Upper lobe of right lung (tissue), 1 donor: ENCODE results near the gene LAYN. TPM values are rescaled to one million over a fixed set of nuclear protein-coding genes. Genes with fewer than 3 reads are reported as not detected.

ENCODE experiments used
- ATAC-seq: fragments of 200-7000 bp; cut with Tn5 transposase; one replicate; pipeline ENCODE4 v1.9.1; 2020; ENCODE audit warnings: mild to moderate bottlenecking, moderate library complexity
- DNase-seq: peaks from one replicate; pipeline ENCODE4 v3.0.0-alpha.2; 2020
- H3K27ac ChIP-seq: fragments of 200-600 bp; one replicate; pipeline ENCODE4 v1.8.0; 2022
- H3K27me3 ChIP-seq: fragments of 200-600 bp; one replicate; pipeline ENCODE4 v1.8.0; 2022; ENCODE audit warnings: mild to moderate bottlenecking
- H3K36me3 ChIP-seq: fragments of 200-600 bp; one replicate; pipeline ENCODE4 v1.8.0; 2022
- H3K4me1 ChIP-seq: fragments of 200-600 bp; one replicate; pipeline ENCODE4 v1.8.0; 2022
- H3K4me3 ChIP-seq: fragments of 200-600 bp; one replicate; pipeline ENCODE4 v1.8.0; 2022; ENCODE audit warnings: mild to moderate bottlenecking
- H3K9me3 ChIP-seq: fragments of 200-600 bp; one replicate; pipeline ENCODE4 v1.8.0; 2022
- CTCF ChIP-seq: fragments of 200-600 bp; IDR thresholded peaks from one replicate; pipeline ENCODE4 v1.8.0; 2022; ENCODE audit warnings: antibody characterized with exemption
- intact Hi-C: fragments of 100-400 bp; cut with DNase I; formaldehyde crosslinking; loops from one replicate; pipeline ENCODE4 v1.11.0; 2022
- total RNA-seq: library from RNA; stranded (reverse); fragmentation: NEBNext Ultra II Directional; extraction: Animal tissue kit (Norgen Biotek cat#: 25700); gene quantifications from one replicate; pipeline ENCODE4 v1.2.1, GENCODE V29; 2021
- donor health status: DM: no; HTN: yes; CAD: no; lungs with severe emphysema.

The LAYN gene
- total RNA-seq, 1 donor from 2014 or later = 17.5 TPM

- intact Hi-C loops = no loop called here
These were observed 31.4 kb downstream of the LAYN start for GRCh38 chr11:111571829-111572501.

GRCh38 chr11:111572581-111572980 lies 32.1 kb downstream of the LAYN start:
- H3K9me3 ChIP-seq = no peaks in the 10 kb centered on the region
- H3K4me3 ChIP-seq = no peak overlapping the region
- no peak overlapping the region for H3K27ac ChIP-seq
- ATAC-seq (no peak), DNase-seq (no peak)
- TF ChIP-seq CTCF = no peak
- no peaks in the 10 kb centered on the region for H3K36me3 ChIP-seq
- H3K4me1 ChIP-seq = peaks cover 4% of the 10 kb centered on the region
- intact Hi-C loops = no loop called here
- no peaks in the 10 kb centered on the region for H3K27me3 ChIP-seq

More at GRCh38 chr11:111571829-111572501, 31.4 kb downstream of the LAYN start:
- H3K36me3 ChIP-seq = no peaks in the 10 kb centered on the region
- TF ChIP-seq CTCF = no peak
- ATAC-seq (no peak), DNase-seq (no peak)
- H3K27me3 ChIP-seq = no peaks in the 10 kb centered on the region
- H3K4me3 ChIP-seq = no peak overlapping the region
- peaks cover 4% of the 10 kb centered on the region for H3K4me1 ChIP-seq
- no peak overlapping the region for H3K27ac ChIP-seq
- no peaks in the 10 kb centered on the region for H3K9me3 ChIP-seq

- intact Hi-C loops = no loop called here
- H3K27me3 ChIP-seq = no peaks in the 10 kb centered on the region
- no peak for TF ChIP-seq CTCF
- H3K4me1 ChIP-seq = peaks cover 4% of the 10 kb centered on the region
- H3K36me3 ChIP-seq = no peaks in the 10 kb centered on the region
- peak overlapping the region; percentile 17 for H3K4me3 ChIP-seq
- H3K9me3 ChIP-seq = no peaks in the 10 kb centered on the region
- no peak overlapping the region for H3K27ac ChIP-seq
- DNase-seq (no peak), ATAC-seq (no peak)
These were observed 33.3 kb downstream of the LAYN start for GRCh38 chr11:111573821-111574249.

- TF ChIP-seq CTCF = no peak
- DNase-seq (no peak), ATAC-seq (no peak)
- H3K4me1 ChIP-seq = peaks cover 4% of the 10 kb centered on the region
- no peak overlapping the region for H3K27ac ChIP-seq
- no peaks in the 10 kb centered on the region for H3K36me3 ChIP-seq
- no peaks in the 10 kb centered on the region for H3K27me3 ChIP-seq
- peak overlapping the region; percentile 17 for H3K4me3 ChIP-seq
- intact Hi-C loops = no loop called here
- no peaks in the 10 kb centered on the region for H3K9me3 ChIP-seq
These were observed 34.1 kb downstream of the LAYN start for GRCh38 chr11:111574373-111575225.

GRCh38 chr11:111575740-111576139 lies 35.2 kb downstream of the LAYN start:
- H3K36me3 ChIP-seq = no peaks in the 10 kb centered on the region
- no peak overlapping the region for H3K4me3 ChIP-seq
- TF ChIP-seq CTCF = no peak
- H3K27ac ChIP-seq = no peak overlapping the region
- H3K4me1 ChIP-seq = no peaks in the 10 kb centered on the region
- no peaks in the 10 kb centered on the region for H3K9me3 ChIP-seq
- no peak for ATAC-seq
- intact Hi-C loops = no loop called here
- DNase-seq = no peak
- H3K27me3 ChIP-seq = no peaks in the 10 kb centered on the region
